GM12874 (cell line): ENCODE measurements around the gene ZBTB7A.

ENCODE experiments used
- CTCF ChIP-seq: IDR thresholded peaks from 2 replicates; pipeline ENCODE4 v1.5.1; 2011; ENCODE audit warnings: low read depth, mild to moderate bottlenecking, control low read depth, low read length, moderate library complexity; ENCODE audit not compliant: insufficient read depth

Gene ZBTB7A

DNA sequence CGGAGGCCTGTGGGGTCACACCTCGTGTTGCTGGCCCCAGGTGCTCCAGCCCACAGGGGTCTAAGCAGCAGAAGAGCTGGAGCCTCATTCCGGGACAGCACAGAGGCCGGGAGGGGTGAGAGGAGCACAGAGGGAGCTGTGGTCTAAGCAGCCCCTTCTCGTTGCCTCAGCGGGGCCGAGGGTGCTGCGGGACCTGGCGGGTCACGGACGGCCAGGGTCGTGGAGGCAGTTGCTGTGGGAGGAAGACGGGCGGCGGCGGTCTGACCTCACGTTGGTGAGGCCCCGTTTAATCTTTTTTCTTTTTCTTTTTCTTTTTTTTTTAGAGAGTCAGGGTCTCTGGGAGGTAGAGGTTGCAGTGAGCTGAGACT lies 37.5 kb downstream of the ZBTB7A start:
- no peak for TF ChIP-seq CTCF

DNA sequence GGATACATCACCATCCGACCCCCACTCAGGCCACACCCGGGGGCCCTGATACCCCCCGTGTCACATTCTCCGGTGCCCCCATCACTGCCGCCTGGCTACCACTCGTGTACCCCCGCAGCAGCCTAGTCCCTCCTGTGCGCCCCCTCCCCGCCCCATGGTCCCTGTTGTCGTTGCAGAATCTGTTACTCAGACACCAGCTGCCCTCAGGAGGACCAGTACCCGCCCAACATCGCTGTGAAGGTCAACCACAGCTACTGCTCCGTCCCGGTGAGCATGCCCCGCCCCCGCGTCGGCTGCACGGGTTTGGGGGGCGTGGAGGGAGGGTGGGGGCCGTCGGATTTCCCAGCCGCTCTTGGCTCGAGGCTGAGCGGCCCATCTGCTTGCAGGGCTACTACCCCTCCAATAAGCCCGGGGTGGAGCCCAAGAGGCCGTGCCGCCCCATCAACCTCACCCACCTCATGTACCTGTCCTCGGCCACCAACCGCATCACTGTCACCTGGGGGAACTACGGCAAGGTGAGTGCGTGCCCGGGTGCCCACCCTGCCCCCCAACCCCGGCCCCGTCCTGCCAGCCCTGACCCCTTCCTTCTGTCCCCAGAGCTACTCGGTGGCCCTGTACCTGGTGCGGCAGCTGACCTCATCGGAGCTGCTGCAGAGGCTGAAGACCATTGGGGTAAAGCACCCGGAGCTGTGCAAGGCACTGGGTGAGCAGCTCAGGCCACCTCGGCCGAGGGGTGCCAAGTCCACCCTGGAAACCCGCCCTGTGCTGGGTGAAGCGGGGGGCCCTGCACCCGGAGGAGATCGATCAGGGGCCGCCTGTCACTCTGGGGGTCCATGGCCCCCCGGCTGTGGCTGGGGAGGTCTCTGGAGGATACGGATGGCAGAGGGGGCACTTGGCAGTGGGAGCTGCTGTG lies 38.1 kb downstream of the ZBTB7A start:
- no peak for TF ChIP-seq CTCF

- TF ChIP-seq CTCF, result no peak
Observed at GRCh38 chr19:4027146-4027545, 39.6 kb downstream of the ZBTB7A start.

GRCh38 chr19:4025317-4025716 lies 41.4 kb downstream of the ZBTB7A start:
- no peak for TF ChIP-seq CTCF

GRCh38 chr19:4023600-4024398 lies 42.9 kb downstream of the ZBTB7A start:
- no peak for TF ChIP-seq CTCF

GRCh38 chr19:4019578-4019977 lies 47.1 kb downstream of the ZBTB7A start:
- no peak for TF ChIP-seq CTCF

DNA sequence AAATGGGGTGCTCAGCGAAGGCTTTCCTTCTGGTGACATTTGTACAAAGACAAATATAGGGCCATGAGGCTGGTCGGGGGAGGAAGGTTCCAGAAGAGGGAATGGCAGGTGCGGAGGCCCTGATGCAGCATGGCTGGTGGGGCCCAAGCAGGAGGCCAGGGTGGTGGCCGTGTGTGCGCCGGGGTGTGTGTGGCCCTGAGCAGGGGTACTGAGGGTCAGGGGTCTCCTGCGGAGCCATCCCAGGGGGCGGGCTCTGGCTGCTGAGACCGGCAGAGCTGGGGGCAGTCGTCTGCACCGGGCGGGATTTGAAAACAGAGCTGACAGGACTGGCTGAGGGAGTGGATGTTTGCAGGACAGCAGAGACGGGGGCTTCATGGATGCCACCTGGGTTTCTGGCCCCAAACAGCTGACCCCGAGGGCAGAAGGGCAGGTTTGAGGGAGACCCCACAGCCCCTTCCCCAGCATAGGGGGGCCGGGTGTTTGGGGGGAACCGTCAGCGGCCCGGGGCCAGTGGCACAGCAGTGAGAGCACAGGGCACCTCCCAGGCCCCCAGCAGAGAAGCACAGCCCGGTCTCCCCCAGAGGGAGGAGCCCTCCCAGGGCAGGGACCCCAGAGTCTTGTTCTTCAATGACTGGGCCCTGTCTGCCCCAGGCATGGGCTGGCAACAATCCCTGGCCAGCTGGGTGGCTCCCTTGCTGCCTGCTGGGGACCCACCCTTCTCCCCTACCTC lies 47.8 kb downstream of the ZBTB7A start:
- TF ChIP-seq CTCF, result no peak
